ENCODE results near the gene DTYMK. TPM values are rescaled to one million over a fixed set of nuclear protein-coding genes. Genes with fewer than 3 reads are reported as not detected.

The DTYMK gene
- total and polyA plus RNA-seq, 2 experiments from 2014 or later = 27.9 to 78.7 TPM

- no peak overlapping the region for H3K4me3 ChIP-seq
- no peaks in the 10 kb centered on the region for H4K20me1 ChIP-seq (ENCODE audit: insufficient read depth)
- no peak overlapping the region for H3K4me2 ChIP-seq (ENCODE audit: unreplicated experiment)
- no peaks in the 10 kb centered on the region for H3K9me2 ChIP-seq (ENCODE audit: insufficient read depth)
- H3K9me3 ChIP-seq (ENCODE audit: low read depth) = no peaks in the 10 kb centered on the region
- TF ChIP-seq EZH2phosphoT487 (IDR thresholded peaks at IDR 0.05; ENCODE audit: insufficient read depth, low read depth) = no peak
- no peak for TF ChIP-seq EZH2 (IDR thresholded peaks at IDR 0.05; ENCODE audit: insufficient read depth, poor library complexity, severe bottlenecking)
- no peaks in the 10 kb centered on the region for H3F3A ChIP-seq (ENCODE audit: insufficient read depth)
- WGBS, 2 experiments (ENCODE audit: low coverage in 1 of 2, low lambda C conversion rate in 2 of 2, missing lambda C conversion rate in 2 of 2) = 95 to 97% methylated on average over 39 to 41 of the region's 41 CpGs
- H3K9ac ChIP-seq = no peak overlapping the region
- no peak for DNase-seq
- in situ Hi-C loops (cut with MboI) = no loop called here
- H3K27me3 ChIP-seq (replicated peaks; ENCODE audit: insufficient read depth) = no peaks in the 10 kb centered on the region
- H3K36me3 ChIP-seq (ENCODE audit: low read depth) = peaks cover 4% of the 10 kb centered on the region; the same call in 1 of the 2 replicates
- no peaks in the 10 kb centered on the region for H3K79me2 ChIP-seq (ENCODE audit: insufficient read depth)
- no peak overlapping the region for H2AFZ ChIP-seq
- no peaks in the 10 kb centered on the region for H3K4me1 ChIP-seq (ENCODE audit: insufficient read depth)
- no peak overlapping the region for H3K27ac ChIP-seq
Observed at GRCh38 chr2:241724259-241724974, 37.8 kb upstream of the DTYMK start.

DNA sequence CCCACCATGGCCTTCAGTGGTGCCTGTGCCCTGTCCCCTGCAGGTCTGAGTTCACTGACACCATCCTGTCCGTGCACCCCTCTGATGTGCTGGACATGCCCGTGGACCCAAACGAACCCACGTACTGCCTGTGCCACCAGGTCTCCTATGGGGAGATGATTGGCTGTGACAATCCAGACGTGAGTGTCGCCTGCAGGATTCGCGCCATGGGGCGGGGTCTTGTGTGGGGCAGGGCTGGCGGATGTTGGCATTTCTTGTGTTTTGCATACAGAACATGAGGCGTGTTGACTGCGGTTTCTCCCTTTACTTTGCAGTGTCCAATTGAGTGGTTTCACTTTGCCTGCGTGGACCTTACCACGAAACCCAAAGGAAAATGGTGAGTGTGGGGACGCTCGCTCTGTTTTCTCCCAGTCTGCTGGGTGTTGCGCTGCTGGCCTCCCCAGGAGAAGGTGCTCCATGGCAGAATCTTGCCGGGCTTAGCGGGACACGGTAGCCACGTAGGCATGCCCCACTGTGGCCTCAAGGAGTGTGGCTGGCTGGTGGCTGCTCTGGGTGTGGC, 36.4 kb upstream of the DTYMK start:
- no peaks in the 10 kb centered on the region for H3K27me3 ChIP-seq (replicated peaks; ENCODE audit: insufficient read depth)
- no peak overlapping the region for H3K9ac ChIP-seq
- H3K4me2 ChIP-seq (ENCODE audit: unreplicated experiment) = no peak overlapping the region
- H3K36me3 ChIP-seq (ENCODE audit: low read depth) = peaks cover 4% of the 10 kb centered on the region; the same call in 1 of the 2 replicates
- no peak for DNase-seq
- no peak overlapping the region for H3K27ac ChIP-seq
- H3K9me2 ChIP-seq (ENCODE audit: insufficient read depth) = no peaks in the 10 kb centered on the region
- H4K20me1 ChIP-seq (ENCODE audit: insufficient read depth) = no peaks in the 10 kb centered on the region
- 97 to 100% methylated on average over 17 to 21 of the region's 21 CpGs for WGBS, 2 experiments (ENCODE audit: low coverage in 1 of 2, low lambda C conversion rate in 2 of 2, missing lambda C conversion rate in 2 of 2)
- H3F3A ChIP-seq (ENCODE audit: insufficient read depth) = no peaks in the 10 kb centered on the region
- no peaks in the 10 kb centered on the region for H3K4me1 ChIP-seq (ENCODE audit: insufficient read depth)
- in situ Hi-C loops (cut with MboI) = no loop called here
- no peaks in the 10 kb centered on the region for H3K79me2 ChIP-seq (ENCODE audit: insufficient read depth)
- H3K4me3 ChIP-seq = no peak overlapping the region
- no peak overlapping the region for H2AFZ ChIP-seq
- no peaks in the 10 kb centered on the region for H3K9me3 ChIP-seq (ENCODE audit: low read depth)
- TF ChIP-seq EZH2 (IDR thresholded peaks at IDR 0.05; ENCODE audit: insufficient read depth, poor library complexity, severe bottlenecking) = no peak
- no peak for TF ChIP-seq EZH2phosphoT487 (IDR thresholded peaks at IDR 0.05; ENCODE audit: insufficient read depth, low read depth)

GRCh38 chr2:241721852-241722251, 35.2 kb upstream of the DTYMK start:
- Histone ChIP-seq H3K4me2 (ENCODE audit: unreplicated experiment) (no peak overlapping the region), H3K4me3 (no peak overlapping the region), H3K9me2 (ENCODE audit: insufficient read depth) (no peaks in the 10 kb centered on the region), H3F3A (ENCODE audit: insufficient read depth) (no peaks in the 10 kb centered on the region), H2AFZ (no peak overlapping the region), H3K79me2 (ENCODE audit: insufficient read depth) (no peaks in the 10 kb centered on the region), H3K27ac (no peak overlapping the region), H3K36me3 (ENCODE audit: low read depth) (peaks cover 4% of the 10 kb centered on the region; the same call in 1 of the 2 replicates), H4K20me1 (ENCODE audit: insufficient read depth) (no peaks in the 10 kb centered on the region), H3K27me3 (replicated peaks; ENCODE audit: insufficient read depth) (no peaks in the 10 kb centered on the region), H3K9me3 (ENCODE audit: low read depth) (no peaks in the 10 kb centered on the region), H3K4me1 (ENCODE audit: insufficient read depth) (no peaks in the 10 kb centered on the region), H3K9ac (no peak overlapping the region)
- WGBS, 2 experiments (ENCODE audit: low coverage in 1 of 2, low lambda C conversion rate in 2 of 2, missing lambda C conversion rate in 2 of 2) = 91% methylated on average over 12 of the region's 12 CpGs
- DNase-seq = no peak
- TF ChIP-seq EZH2 (IDR thresholded peaks at IDR 0.05; ENCODE audit: insufficient read depth, poor library complexity, severe bottlenecking) (no peak), EZH2phosphoT487 (IDR thresholded peaks at IDR 0.05; ENCODE audit: insufficient read depth, low read depth) (no peak)
- in situ Hi-C loops (cut with MboI) = no loop called here

DNA sequence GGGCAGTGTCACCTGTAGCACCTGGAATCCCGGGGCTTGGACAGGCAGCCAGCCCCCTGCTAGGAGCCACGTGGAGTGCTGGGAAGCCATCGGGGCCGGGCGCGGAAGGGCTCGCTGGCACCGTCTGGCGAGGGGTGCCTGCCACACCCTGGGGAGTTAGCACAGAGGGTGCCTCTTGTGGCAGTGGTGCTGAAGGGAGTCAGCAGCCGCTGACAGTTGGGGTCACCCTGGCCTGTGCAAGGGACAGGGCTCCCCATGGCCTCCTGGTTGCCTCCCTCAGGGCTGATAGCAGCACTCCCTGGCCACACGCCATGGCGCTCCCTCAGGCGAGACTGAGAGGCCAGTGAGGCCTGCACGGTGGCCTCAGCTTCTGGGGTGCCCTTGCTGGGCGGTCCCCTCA, 33.9 kb upstream of the DTYMK start:
- H3K4me2 ChIP-seq (ENCODE audit: unreplicated experiment) = no peak overlapping the region
- no peaks in the 10 kb centered on the region for H4K20me1 ChIP-seq (ENCODE audit: insufficient read depth)
- H2AFZ ChIP-seq = no peak overlapping the region
- no peaks in the 10 kb centered on the region for H3K27me3 ChIP-seq (replicated peaks; ENCODE audit: insufficient read depth)
- H3K9me2 ChIP-seq (ENCODE audit: insufficient read depth) = no peaks in the 10 kb centered on the region
- no peaks in the 10 kb centered on the region for H3F3A ChIP-seq (ENCODE audit: insufficient read depth)
- no peak overlapping the region for H3K4me3 ChIP-seq
- WGBS, 2 experiments (ENCODE audit: low coverage in 1 of 2, low lambda C conversion rate in 2 of 2, missing lambda C conversion rate in 2 of 2) = 91 to 93% methylated on average over 8 to 15 of the region's 15 CpGs
- no peak overlapping the region for H3K9ac ChIP-seq
- no peak overlapping the region for H3K27ac ChIP-seq
- DNase-seq = no peak
- no peaks in the 10 kb centered on the region for H3K9me3 ChIP-seq (ENCODE audit: low read depth)
- no peak for TF ChIP-seq EZH2 (IDR thresholded peaks at IDR 0.05; ENCODE audit: insufficient read depth, poor library complexity, severe bottlenecking)
- TF ChIP-seq EZH2phosphoT487 (IDR thresholded peaks at IDR 0.05; ENCODE audit: insufficient read depth, low read depth) = no peak
- in situ Hi-C loops (cut with MboI) = no loop called here
- no peaks in the 10 kb centered on the region for H3K79me2 ChIP-seq (ENCODE audit: insufficient read depth)
- H3K36me3 ChIP-seq (ENCODE audit: low read depth) = peaks cover 4% of the 10 kb centered on the region; the same call in 1 of the 2 replicates
- H3K4me1 ChIP-seq (ENCODE audit: insufficient read depth) = no peaks in the 10 kb centered on the region
